Cortex of kidney (tissue), 1 donor: Measurements from ENCODE around the gene LHX1.

Experiments used
- DNase-seq: peaks from one replicate; lab custom pipeline; 2025; lab: John Stamatoyannopoulos, UW

Gene LHX1

GRCh38 chr17:36939052-36939801 is 2.0 kb downstream of the LHX1 start:
- DNase-seq = no peak

- no peak for DNase-seq
These were observed 2.6 kb downstream of the LHX1 start for GRCh38 chr17:36939802-36940312.

- no peak for DNase-seq
These were observed 3.3 kb downstream of the LHX1 start for GRCh38 chr17:36940313-36941264.

DNA sequence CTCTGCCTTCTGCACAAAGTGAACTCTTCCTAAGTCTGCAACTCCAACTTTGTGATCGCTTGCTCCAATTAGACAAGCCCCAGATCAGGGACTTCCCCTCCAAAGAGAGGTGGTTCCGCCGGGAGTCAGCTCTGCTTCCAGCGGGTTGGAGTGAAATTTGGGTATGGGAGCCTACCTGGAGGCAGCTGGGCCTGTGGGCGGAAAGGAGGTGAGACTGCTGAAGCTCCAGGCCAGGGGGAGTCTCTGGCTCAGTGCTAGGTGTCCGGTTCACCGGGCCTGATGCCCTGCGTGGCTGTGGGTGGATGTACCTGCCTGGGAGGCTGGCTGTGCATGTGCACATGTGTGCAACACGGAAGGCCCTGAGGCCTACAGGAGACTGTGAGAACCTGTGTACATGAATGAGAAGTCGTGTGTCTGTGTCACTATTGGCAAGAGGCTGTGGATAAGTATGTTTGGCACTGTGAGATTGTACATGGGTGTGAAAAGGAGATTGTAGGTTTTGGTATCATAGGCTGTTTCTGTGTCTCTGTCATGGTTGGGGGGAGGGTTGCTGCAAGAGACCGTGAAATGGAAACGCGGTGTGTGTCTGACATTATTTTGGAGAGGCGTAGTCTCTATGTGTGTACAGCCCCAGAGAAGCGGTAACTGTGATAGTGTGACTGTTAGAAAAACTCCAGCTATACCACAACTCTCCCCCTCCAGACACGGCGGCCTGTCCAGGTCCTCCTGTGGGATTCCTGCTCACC is 4.2 kb downstream of the LHX1 start:
- no peak for DNase-seq

DNA sequence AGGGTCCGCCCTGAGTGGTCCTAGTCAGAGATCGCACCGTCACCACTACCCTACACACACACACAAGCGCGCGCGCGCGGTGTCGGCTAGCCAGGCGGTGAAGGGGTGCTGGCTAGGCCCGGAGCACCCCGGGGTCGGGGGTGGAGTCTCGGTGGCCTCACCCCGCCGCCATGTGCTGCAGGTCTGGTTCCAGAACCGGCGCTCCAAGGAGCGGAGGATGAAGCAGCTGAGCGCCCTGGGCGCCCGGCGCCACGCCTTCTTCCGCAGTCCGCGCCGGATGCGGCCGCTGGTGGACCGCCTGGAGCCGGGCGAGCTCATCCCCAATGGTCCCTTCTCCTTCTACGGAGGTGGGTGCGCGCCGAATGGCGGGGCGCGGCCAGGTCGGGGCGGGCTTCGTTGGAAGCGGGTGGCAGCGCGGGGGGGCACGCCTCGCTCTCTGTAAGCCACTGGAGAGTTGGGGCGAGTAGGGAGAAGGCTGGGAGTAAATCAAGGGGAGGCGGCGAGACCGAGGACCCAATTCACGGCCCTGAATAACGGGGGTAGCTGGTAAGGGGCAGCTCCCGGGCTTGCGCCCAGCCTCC is 4.8 kb downstream of the LHX1 start:
- DNase-seq = no peak

GRCh38 chr17:36942631-36943125 is 5.4 kb downstream of the LHX1 start:
- no peak for DNase-seq

GRCh38 chr17:36943250-36944191 is 6.2 kb downstream of the LHX1 start:
- DNase-seq = no peak

DNA sequence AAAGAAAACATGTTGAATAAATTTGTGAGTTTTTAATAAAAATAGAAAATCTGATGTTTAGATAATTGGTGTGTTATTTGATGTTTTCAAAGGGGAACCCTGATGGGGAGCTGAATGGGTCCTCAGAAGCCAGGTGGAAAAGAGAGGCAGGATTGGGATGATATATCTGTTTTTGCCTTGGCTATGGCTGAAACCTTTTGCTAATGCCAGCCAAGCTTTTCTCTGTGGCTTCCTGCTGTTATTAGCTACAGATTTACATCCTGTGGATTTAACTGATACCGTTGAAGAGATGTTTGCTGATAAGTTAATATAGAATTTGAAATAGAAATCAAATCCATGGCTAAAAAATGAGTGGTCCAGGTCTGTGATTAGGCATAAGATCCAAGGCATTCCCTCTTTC is 7.3 kb downstream of the LHX1 start:
- no peak for DNase-seq

DNA sequence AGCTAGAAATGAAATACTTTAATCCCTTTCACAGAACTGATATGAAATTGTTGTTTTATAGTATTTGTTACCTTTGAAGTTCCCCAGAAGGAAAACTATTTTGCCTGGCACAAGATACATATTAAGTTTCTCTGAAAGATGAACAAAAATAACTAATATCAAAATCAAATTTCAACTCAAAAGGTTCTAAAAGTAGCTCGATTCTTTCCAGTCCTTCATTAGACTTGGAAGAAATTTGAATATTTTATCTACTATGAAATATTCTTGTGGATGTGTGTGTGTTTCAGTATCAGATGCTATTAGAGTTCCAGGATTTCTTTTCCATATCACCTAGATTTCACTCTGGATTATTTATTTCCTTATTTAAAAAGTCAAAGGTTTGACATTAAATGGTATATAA is 7.9 kb downstream of the LHX1 start:
- no peak for DNase-seq

DNA sequence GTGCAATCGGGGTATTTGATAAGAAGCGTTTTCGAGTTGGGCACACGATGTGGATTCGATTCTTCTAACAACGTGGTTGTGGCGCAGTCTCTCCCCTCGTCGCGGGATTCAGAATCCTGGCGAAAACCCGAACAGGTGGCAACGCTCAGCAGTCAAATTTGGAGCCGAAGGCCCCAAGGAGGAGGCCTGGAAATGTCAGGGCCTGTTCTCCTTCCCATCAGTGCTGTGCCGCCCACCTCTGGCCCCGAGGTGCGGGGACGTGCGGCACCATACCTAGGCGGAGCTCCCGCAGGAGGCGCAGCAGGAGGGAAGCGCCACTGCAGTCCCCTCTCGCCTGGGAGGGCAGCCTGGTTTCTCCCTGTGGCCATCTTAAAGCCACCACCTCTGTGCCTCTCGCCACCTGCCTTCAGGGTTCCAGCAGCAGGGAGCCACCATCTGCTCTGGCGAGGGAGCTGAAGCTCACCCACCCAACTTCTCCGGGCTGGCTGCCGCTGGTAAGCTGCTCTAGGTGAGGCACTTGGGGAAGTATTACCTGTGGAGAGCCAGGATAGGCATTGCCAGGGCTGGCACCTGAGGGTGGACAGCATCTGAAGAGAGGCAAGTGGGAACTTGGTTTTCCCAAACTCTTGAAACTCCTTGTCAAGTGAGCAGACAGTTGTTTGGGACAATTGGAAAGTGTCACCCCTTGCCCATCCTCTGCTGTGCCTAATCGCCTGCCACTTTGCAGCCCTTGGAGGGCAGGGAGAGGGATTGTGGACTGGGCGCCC is 8.9 kb downstream of the LHX1 start:
- no peak for DNase-seq

DNA sequence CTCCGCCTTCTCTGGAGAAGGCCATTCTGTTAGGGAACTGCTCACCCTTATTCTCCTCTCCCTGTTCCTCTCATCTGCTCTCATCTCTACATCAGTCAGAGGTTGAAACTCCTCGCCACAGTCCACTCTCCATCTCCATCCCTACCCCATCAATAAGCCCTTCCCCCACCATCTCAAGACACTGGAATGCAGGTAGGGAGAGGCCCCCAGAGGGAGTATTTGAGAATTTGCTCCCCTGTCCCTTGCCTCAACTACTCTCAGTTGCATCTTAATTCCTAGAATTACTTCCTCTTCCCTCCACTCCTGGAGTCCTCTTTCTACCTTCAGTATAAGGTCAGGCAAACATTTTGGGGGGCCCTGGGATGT is 9.4 kb downstream of the LHX1 start:
- no peak for DNase-seq

DNA sequence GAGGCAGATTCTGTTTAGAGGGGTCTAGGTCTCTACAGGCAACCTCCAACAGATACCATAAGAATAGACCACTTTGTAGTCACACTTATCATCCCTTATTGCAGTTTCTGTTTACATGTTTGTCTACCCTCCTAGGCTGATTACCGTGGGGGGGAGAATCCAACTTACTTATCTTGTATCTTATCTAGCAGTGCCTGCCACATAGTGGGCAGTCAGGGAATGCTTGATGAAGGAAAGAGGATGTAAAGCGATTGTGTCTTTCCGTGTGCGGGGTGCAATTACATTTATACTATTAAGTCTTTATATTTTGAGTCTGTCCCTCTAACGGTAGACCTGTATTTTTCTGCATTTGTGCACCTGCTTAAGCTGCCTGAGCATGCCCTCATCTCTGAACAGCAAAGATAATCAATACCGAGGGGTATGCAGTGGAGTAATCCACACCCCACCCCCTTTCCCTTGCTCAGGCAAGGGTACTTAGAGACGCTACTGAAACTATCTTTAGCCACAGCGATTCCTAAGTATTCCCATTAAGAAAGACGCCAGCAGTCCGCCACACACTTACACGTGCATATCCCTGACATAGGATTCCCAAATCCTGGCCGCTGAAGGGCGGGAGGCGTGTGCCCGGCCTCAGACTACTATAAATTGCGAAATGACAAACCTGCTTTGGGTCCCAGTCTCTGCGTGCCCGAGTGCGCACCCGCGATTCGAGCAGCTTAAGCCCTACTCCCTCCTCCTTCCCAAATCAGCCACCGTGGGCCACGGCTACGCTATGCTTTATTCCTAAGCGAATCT is 10.8 kb downstream of the LHX1 start:
- no peak for DNase-seq

- DNase-seq = peak; percentile 72
These were observed 11.6 kb downstream of the LHX1 start, which contains the start of gene AATF for GRCh38 chr17:36948717-36949460. Gene AATF, plus strand, starts transcription at chr17:36948954. Its CDS starts 172 bp downstream, at chr17:36949126.

DNA sequence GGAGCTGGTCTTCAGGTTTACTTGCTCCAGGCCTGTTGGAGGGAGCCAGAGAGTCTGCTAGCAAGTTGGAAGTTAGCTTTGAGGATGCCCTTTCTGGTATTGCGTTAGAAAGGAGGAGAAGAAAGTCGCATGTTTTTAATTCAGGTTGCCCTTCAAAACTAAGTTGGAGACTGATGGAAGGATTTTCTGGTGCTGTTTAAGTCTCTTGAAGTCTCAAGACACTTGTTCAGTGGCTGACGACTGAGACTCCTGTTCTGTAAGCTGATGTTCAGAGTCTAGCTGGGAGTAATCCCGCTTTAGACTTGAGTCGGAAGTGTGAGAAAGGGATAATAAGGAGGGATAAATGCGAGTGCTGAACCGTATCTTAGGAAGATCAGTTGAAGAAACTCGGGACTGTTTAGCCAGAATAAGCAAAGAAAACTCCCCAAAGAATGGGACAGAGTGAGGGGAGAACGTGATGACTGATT is 12.2 kb downstream of the LHX1 start:
- no peak for DNase-seq

- no peak for DNase-seq
These were observed 12.8 kb downstream of the LHX1 start for GRCh38 chr17:36950027-36950426.

- DNase-seq = no peak
These were observed 14.0 kb downstream of the LHX1 start for GRCh38 chr17:36951084-36951789.

DNA sequence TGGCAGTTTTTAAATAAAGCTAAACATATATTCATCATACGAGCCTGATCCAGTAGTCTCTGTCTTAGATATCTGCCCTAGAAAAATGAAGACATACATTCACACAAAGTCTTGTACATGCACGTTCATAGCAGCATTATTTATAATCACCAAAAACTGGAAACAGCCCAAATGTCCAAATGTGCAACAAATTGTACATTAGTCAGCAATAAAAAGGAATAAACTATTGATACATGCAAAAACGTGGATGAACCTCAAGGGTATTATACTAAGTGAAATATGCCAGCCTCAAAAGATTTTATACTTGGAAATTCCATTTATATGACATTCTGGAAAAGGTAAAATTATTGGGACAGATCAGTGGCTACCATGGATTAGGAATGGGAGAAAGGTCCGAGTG is 34.2 kb downstream of the LHX1 start:
- no peak for DNase-seq
